ENCODE measurements around the gene PTRH1.

- TF ChIP-seq POLR2AphosphoS5 (IDR thresholded peaks at IDR 0.05; ENCODE audit: borderline replicate concordance, low read depth, low read length) (no peak), EZH2 (IDR thresholded peaks at IDR 0.05) (no peak), FOXP2 (optimal IDR thresholded peaks at IDR 0.05; ENCODE audit: control extremely low read depth, extremely low read length, insufficient read depth) (no peak)
These were observed 14.8 kb upstream of the PTRH1 start for GRCh38 chr9:127730262-127730661.
